CD4-positive, alpha-beta T cell treated with Interleukin-10 for 1 hour (primary cell): ENCODE data around the gene NENF.
A peak's percentile ranks its signal among the peaks of the same experiment; 100 is the strongest.

Experiments used
- DNase-seq: peaks from one replicate; pipeline ENCODE4 v3.0.0-alpha.2; 2020

The NENF gene

GRCh38 chr1:212432272-212432660 is 454 bp upstream of the NENF start:
- DNase-seq: no peak

- no peak for DNase-seq
Observed at GRCh38 chr1:212433577-212434462, 1.1 kb downstream of the NENF start.

- DNase-seq: no peak
Observed at GRCh38 chr1:212434992-212435391, 2.3 kb downstream of the NENF start.

DNA sequence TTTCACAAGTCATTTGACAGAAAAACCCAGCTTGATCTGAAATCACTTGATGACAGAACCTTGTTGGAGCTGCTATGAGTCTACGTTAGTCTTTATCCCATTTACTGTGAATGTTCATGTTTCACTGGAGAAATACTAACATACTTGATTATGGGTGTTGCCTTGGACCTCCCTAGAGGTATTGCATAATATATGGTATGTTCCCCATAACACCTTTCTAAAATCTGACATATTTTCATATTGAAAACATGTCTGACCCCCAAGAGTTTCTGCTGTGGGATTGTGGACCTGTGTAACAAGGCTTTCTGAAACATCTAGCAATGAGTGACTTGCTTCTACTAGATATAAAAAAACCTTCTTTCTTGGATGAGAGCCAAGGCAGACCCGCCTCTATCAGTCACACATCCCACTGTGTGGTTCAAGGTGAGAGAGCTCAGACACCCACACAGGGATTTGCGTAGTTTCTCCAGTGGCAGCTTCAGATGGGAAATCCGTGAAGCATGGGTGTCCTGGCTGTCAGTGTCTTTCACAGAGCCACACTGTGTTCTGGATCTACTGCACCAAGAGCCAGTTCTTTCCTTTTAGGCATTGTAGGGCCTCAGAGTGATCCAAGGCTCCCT is 4.6 kb downstream of the NENF start:
- DNase-seq: no peak

DNA sequence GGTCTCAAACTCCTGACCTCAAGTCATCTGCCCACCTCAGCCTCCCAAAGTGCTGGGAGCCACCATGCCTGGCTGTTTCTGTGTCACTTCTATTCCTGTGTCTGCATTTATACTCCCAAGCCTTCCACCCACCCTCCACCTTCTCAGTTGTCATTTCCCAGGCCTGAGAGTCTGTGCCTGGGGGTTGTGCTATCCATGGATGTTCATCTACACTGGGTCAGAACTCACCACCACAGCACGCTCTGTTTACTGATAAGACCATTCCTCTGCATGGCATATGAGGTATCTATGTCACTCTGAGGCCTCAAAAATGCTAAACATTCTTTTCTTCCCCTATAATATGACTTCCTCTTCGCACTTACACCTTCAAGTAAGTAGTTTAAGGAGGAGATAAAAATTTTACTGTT is 6.1 kb downstream of the NENF start:
- DNase-seq: no peak

DNA sequence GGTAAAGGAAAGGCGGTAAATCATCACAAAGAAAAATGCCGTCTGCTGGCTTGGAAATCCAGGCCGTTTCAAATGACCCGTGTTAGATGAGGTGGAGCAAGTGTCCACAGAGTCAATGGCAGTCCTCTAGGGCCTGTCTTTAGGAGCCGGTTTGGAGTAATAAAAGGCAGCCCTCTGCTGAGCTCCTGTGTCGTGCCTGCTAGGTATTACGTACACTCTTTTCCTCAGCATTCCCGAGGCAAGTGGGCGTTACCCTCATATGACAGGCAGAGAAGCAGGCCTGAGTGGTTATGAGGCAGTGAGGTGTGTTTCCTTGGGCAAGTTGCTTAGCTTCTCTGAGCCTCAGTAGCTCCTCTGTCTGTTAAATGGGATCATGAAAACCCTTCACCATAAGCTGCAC is 7.7 kb downstream of the NENF start:
- no peak for DNase-seq

GRCh38 chr1:212442408-212442807 is 9.7 kb downstream of the NENF start:
- no peak for DNase-seq

GRCh38 chr1:212446333-212446732 is 13.6 kb downstream of the NENF start:
- DNase-seq: no peak

GRCh38 chr1:212447478-212447877 is 14.8 kb downstream of the NENF start:
- no peak for DNase-seq

- DNase-seq: no peak
Observed at GRCh38 chr1:212450331-212450881, 17.7 kb downstream of the NENF start.

- no peak for DNase-seq
Observed at GRCh38 chr1:212451416-212452322, 18.9 kb downstream of the NENF start.

DNA sequence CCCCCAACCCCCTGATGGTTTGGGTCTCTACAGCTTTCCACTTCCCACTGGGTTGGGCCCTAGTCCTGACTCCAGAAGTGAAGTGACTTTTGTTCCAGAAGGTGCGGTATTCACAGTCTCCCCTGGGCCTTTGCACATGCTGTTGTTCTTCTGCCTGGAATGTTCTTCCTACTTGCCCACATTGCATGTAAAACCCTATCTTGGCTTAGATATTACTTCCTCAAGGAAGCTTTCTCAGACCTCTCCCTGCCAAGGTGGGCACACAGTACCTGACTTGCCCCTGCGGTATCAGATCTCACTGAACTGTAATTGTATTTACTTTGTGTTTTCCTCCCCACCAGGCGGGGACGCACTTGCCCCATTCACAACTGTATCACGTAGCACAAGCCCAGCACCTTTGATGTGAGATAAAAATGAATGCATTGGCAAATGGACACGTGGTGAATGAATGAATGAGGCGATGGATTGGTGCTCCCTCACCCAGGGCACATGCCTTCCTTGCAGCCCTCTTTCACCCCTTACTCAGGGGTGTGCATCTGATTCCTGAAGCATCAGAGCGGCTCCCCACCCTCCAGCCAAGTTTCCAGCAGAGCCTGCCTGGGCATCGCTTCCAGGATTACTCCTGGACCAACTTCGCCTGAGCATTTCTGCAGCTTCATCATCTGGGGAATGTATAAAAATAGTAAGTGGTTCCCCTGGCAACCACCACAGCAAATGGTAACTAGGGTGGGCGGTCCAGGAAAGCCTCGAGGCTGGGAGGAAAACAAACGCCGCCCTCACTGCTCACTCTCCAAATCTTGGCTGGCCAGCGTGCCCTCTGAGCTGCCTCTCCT is 19.8 kb downstream of the NENF start:
- no peak for DNase-seq

DNA sequence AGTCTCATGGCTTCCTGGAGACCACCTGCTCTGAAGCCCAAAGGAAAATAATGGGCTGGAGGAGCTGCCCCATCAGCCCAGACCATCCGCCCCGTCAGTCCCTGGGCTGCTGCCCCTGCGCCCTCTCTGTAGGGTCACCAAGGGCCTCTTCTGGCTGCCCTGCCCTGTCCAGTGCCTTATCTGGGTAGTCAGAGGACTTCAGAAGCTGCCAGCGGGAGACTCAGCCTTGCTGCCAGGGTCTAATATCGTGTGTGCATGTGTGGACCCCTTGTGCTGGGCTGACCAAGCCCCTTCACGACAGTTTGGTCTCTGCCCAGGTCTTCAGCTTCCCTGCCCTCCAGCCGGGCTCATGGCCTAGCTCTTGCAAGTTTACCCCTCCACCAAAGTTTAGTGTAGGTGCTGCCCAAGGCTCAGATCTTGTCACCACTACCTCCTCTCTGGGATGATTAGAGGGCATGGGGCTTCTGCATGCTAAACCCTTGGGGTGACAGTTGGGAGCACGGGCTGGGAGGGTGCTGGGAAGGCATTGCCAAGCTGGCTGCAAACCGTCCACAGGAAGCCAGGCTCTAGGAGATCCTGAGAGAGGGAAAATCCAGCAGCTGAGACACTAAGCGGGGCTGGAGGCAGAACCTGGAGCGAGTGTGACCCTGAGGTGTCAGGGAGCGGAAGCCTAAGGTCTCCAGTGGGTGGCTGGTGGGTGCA is 20.6 kb downstream of the NENF start:
- no peak for DNase-seq

DNA sequence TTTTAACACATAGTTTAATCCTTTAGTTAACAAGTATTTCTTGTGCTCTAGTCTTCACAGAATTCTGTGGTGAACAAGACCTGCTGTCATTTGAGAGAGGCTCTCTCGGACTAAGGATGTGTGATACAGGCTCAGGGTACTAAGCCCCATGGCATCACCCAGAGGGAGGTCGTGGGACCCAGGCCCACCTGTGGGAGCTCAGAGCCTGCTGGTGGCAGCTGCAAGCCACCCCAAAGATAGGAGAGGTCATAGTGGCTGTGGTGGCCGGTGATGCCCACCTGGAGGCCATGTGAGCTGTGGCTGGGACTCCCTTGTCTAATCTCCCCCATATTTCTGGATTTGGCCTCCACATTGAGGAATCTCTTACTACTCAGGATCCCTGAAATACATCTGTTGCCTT is 22.0 kb downstream of the NENF start:
- no peak for DNase-seq

DNA sequence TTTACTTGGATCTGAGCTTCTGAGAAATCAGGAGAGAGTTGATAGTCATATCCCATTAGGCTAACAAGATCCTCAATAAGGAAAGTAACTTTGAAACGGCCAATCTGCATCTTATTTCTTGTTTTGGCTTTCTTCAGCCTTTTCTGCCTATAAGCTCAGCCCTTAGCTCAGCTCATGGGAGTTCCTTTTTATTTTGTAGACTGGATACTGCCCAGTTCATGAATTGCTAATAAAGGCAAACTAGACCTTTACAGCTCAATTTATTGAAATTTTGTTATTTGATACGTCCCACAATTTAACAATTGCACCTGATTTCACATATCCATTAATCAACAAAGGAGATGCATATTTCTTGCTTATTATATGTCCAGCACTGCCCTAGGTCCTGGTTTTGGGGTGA is 22.7 kb downstream of the NENF start:
- DNase-seq: no peak

- peak; percentile 80 for DNase-seq
Observed at GRCh38 chr1:212455803-212456528, 23.2 kb downstream of the NENF start.

DNA sequence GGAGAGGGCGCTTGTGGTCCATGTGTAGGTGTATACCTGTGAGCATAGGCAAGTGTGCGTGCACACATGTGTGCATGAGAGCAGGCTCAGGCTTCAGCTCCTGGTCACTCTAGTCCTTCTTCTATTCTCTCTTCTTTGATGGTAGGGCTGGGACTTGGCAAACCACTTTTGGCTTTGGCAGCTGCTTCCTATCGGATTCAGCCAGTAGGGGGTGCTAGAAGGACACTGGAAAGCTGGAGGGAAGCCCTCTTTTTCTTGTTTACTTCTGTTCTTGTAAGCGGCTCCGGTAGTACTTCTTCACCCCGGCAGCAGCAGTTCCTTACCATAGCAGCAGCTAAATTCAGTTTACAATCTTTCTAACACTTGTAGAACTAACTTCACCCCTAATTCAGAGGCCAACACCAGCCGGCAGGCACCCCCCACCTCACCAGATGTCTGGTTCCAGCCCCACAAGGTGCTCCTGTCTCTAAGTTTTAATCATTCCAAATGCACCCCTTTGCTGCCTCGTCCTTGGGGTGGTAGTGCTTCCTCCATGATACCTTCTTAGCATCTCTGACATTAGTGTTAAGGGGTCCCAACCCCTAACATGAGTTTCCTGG is 25.1 kb downstream of the NENF start:
- peak; percentile 65 for DNase-seq

DNA sequence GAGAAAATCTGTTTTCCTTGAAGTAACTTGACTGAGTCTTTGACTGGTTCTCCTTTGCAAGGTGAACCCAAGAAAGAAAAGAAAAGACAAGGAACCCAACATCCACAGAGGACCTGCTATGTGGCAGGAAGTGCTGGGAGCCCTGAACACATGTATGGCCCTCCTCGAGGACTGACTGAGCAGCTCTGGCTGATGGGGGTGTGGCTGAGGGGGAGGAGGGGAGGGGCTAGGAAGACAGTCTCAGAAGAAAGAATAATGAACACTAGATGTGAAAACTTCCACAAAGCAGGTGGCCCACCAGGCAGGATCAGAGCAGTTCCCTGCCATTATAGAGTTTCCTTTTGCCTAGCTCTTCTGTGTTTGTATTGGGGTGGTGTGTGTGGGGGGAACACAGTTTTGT is 26.1 kb downstream of the NENF start:
- DNase-seq: no peak

GRCh38 chr1:212459656-212460055 is 26.9 kb downstream of the NENF start:
- DNase-seq: no peak

DNA sequence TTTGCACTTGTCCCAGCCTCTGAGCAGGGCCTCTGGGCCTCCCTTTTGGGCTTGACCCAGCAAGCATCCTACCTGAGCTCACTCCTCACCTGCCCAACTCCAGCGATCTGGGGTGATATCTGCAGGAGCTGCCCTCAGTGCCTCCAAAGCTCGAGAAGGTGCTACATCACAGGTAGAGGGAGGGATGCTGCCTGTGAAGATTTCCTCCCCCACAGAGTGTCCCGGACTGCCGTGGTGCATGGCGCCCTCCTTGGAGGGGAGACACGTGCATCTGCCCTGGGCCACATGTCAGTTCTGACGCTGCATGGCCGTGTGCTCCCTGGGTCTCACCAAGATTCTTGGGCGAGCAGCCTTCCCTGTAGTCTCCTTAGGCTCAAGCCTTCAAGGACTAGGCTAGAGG is 27.7 kb downstream of the NENF start:
- no peak for DNase-seq
